ENCODE data around the gene IFT22. TPM values are rescaled to one million over a fixed set of nuclear protein-coding genes. Genes with fewer than 3 reads are reported as not detected.
A peak's percentile ranks its signal among the peaks of the same experiment; 100 is the strongest.

The IFT22 gene
- total RNA-seq (2022): 21.5 and 33.8 TPM in 2 replicates
- percentile 51 among the genes with signal in this experiment for Bru-seq, nascent RNA
- percentile 74 among the genes with signal in this experiment for BruChase-seq, experiment 1, labeled RNA remaining after a 6-hour chase
- percentile 53 among the genes with signal in this experiment for BruChase-seq, experiment 2, labeled RNA remaining after a 2-hour chase
- long read RNA-seq, transcript IFT22-201 (5 exons, 1,130 nt): major isoform, 20 of 53 reads
- long read RNA-seq, transcript IFT22-204 (4 exons, 875 nt): minor isoform, 5 of 53 reads
- long read RNA-seq, partial matches to known transcripts: 1 of 53 reads
- long read RNA-seq, other reads (novel, unspliced or antisense): 23 of 53 reads

DNA sequence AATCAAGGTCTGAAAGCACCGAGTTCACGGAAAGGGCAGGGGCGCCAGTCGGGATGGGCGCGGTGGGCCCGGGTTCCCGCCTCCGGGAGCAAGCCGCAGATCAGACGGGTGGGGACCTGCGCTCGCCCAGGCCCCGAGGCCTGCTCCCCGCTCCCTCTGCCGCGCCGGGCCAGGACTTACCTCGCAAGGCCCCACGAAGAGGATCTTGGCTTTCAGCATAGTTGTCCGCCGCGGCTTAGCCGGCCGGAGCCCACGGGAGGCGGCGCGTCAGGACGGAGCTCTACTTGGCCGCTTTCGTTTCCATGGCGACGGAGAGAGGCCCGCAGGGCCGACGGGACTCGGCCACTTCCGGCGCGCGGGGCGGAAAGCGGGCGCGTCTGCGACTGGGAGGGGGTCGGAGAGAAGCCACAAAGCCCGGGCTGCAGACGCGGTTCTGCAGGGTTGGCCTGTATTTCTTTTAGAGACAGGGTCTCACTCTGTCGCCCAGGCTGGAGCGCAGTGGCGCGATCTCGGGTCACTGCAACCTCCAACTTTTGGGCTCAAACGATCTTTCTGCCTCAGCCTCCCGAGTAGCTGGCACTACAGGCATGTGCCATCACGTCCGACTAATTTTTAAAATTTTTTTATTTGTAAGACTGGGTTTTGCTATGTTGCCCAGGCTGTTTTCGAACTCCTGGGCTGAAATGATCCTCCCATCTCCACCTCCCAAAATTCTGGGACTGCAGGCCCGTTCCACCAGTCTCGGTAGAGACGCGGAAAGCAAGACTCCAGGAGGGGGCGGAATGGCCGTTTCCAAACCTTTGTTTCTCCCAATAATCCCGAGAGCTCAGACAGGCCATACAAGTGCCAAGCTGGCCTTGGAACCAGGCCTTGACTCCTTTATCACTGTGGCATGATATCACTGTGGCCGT lies at the start of gene IFT22:
Gene IFT22, minus strand, starts transcription at position 322 of the 911 bp plus-strand sequence. Its CDS starts 103 bp downstream, at position 219.
- BruUV-seq (replicated peaks): TSS peak; percentile 92
- DNase-seq (ENCODE audit: unreplicated experiment): peak; percentile 90
- intact Hi-C loops (cut with micrococcal nuclease): no loop called here
- H3K27ac Mint-ChIP-seq (ENCODE audit: low read depth, unreplicated experiment): peak within 1 kb of the TSS; percentile 91
- H3K36me3 Mint-ChIP-seq (ENCODE audit: insufficient read depth, unreplicated experiment): peaks cover 9% of the 10 kb centered on the region
- no peaks in the 10 kb centered on the region for H3K27me3 Mint-ChIP-seq (ENCODE audit: insufficient read depth, unreplicated experiment)
- H3K9me3 Mint-ChIP-seq (ENCODE audit: unreplicated experiment): no peaks in the 10 kb centered on the region
- H3K4me1 Mint-ChIP-seq (ENCODE audit: insufficient read depth, unreplicated experiment): no peaks in the 10 kb centered on the region
- ChIA-PET CTCF (interaction anchor here (0.6 to 1.5 kb wide), 6 partner anchors 39 to 470 kb away, joined by 3 to 6 read pairs (median 4); no protein-coding TSS in a partner anchor), POLR2A (interaction anchor here (0.6 to 1.6 kb wide), 22 partner anchors 11 to 832 kb away, joined by 3 to 14 read pairs (median 3); partner anchors contain the start of genes FIS1 and POP7)
- H3K4me3 Mint-ChIP-seq (ENCODE audit: unreplicated experiment): peak within 1 kb of the TSS; percentile 81
- TF ChIP-seq, protein P1, sequence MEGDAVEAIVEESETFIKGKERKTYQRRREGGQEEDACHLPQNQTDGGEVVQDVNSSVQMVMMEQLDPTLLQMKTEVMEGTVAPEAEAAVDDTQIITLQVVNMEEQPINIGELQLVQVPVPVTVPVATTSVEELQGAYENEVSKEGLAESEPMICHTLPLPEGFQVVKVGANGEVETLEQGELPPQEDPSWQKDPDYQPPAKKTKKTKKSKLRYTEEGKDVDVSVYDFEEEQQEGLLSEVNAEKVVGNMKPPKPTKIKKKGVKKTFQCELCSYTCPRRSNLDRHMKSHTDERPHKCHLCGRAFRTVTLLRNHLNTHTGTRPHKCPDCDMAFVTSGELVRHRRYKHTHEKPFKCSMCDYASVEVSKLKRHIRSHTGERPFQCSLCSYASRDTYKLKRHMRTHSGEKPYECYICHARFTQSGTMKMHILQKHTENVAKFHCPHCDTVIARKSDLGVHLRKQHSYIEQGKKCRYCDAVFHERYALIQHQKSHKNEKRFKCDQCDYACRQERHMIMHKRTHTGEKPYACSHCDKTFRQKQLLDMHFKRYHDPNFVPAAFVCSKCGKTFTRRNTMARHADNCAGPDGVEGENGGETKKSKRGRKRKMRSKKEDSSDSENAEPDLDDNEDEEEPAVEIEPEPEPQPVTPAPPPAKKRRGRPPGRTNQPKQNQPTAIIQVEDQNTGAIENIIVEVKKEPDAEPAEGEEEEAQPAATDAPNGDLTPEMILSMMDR (IDR thresholded peaks at IDR 0.05; ENCODE audit: unreplicated experiment): peak; percentile 17

DNA sequence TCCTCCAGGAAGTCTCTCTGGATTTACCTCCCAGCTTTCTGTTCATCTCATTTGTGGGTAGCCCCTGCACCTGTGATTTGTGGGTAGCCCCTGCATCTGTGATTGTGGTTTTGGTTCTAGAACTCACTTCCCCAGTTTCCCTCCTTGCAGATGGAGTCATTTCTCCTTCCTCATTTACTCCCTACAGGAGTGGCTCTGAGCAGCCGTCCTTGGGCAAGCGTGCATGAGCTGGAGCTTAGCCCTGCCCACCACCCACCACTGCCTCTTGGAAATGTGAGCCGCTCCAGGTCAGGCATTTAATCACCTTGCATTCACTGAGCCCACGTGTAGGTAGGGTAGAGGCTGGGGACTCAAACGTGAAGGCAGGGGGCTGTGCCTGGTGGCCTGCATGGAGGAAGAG lies 49.2 kb upstream of the IFT22 start:
- no peaks in the 10 kb centered on the region for H3K9me3 Mint-ChIP-seq (ENCODE audit: unreplicated experiment)
- H3K36me3 Mint-ChIP-seq (ENCODE audit: insufficient read depth, unreplicated experiment): no peaks in the 10 kb centered on the region
- no TSS peak for BruUV-seq (replicated peaks)
- POLR2A ChIA-PET: interaction anchor here (1.0 kb wide), 1 partner anchor 13 kb away, joined by 3 read pairs; no protein-coding TSS in a partner anchor
- H3K27ac Mint-ChIP-seq (ENCODE audit: low read depth, unreplicated experiment): peak overlapping the region; percentile 25
- intact Hi-C loops (cut with micrococcal nuclease): no loop called here
- no peak for DNase-seq (ENCODE audit: unreplicated experiment)
- peaks cover 43% of the 10 kb centered on the region for H3K27me3 Mint-ChIP-seq (ENCODE audit: insufficient read depth, unreplicated experiment)
- TF ChIP-seq, protein P1 (IDR thresholded peaks at IDR 0.05; ENCODE audit: unreplicated experiment): no peak
- CTCF ChIA-PET: interaction anchor here (0.6 to 1.0 kb wide), 3 partner anchors 22 to 41 kb away, joined by 3 to 4 read pairs (median 3); no protein-coding TSS in a partner anchor
- peaks cover 9% of the 10 kb centered on the region for H3K4me1 Mint-ChIP-seq (ENCODE audit: insufficient read depth, unreplicated experiment)
- no peak overlapping the region for H3K4me3 Mint-ChIP-seq (ENCODE audit: unreplicated experiment)

DNA sequence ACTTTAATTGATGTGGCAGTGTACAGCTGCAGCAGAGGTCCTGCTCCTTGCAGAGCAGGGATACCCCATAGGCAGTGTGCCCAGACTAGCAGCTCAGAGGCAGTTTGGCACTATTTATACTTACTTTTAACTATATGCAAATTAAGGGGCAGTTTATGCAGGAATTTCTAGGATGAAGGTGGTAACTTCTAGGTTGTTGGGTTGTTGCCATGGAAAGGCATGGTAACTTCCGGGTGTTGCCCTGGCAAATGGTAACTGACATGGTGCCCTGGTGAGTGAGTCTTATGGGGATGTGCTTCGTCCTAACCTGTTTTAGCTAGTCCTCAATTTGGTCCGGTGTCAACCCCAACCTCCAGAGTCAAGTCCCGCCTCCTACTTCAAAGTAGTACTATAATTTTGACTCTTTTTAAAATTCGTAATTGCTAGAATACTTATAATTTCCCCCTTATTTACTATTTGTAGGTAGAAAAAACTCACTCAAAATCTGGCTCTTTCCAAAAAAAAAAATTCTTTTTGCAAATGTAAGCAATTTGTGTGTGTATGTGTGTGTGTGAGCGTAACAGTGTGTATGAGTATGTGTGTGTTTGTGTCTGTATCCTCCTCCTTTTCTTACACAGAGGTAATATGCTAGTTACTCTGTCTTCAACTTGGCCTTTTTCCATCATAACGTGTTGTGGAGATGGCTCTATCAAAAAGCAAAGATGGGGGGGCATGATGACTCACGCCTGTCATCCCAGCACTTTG lies 47.0 kb upstream of the IFT22 start:
- Mint-ChIP-seq H3K36me3 (ENCODE audit: insufficient read depth, unreplicated experiment) (no peaks in the 10 kb centered on the region), H3K4me3 (ENCODE audit: unreplicated experiment) (no peak overlapping the region), H3K9me3 (ENCODE audit: unreplicated experiment) (no peaks in the 10 kb centered on the region), H3K27me3 (ENCODE audit: insufficient read depth, unreplicated experiment) (peaks cover 36% of the 10 kb centered on the region), H3K27ac (ENCODE audit: low read depth, unreplicated experiment) (no peak overlapping the region), H3K4me1 (ENCODE audit: insufficient read depth, unreplicated experiment) (peaks cover under 1% of the 10 kb centered on the region)
- TF ChIP-seq, protein P1 (IDR thresholded peaks at IDR 0.05; ENCODE audit: unreplicated experiment): no peak
- intact Hi-C loops (cut with micrococcal nuclease): no loop called here
- ChIA-PET CTCF (interaction anchor here (1.3 kb wide), 1 partner anchor 42 kb away, joined by 3 read pairs; no protein-coding TSS in a partner anchor), POLR2A (no interaction called here)
- no peak for DNase-seq (ENCODE audit: unreplicated experiment)
- no TSS peak for BruUV-seq (replicated peaks)

Data from MCF 10A (cell line).